ENCODE measurements around the gene CETP. TPM values are rescaled to one million over a fixed set of nuclear protein-coding genes. Genes with fewer than 3 reads are reported as not detected.
A peak's percentile ranks its signal among the peaks of the same experiment; 100 is the strongest.
"Not testable (repeated sequence)": the region's sequence is repeated elsewhere in the genome, so short reads cannot be mapped to it uniquely, and the experiment has no call there.

The CETP gene
- total RNA-seq, 1 donor from 2014 or later: not detected

DNA sequence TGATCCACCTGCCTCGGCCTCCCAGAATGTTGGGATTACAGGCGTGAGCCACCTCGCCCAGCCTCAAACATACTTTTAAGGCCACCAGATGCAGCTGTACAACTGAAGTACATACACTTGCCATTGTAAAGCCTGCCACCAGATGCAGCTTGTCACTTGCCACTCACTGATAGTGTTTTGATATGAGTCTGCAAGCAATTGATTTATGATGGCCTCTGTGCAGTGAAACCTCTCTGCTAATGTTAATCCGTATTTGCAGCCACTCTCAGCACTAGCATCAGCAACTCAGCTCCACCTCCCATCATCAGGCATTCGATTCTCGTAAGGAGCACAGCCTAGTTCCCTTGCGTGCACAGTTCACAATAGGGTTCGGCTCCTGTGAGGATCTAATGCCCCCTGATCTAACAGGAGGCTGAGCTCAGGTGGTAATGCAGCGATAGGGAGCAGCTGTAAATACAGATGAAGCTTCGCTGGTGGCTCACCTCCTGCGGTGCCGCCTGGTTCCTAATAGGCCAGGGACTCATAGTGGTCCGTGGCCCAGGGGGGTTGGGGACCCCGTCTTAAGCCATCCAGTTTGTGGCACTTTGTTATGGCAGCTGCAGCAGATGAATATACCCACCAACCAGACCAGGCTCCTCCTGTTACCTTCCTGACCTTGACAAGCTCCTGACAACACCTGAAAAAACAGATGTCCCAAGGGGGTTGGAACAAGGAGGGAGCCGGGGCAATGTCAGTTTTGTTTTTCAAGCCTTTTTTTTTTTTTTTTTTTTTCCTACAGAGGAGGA, 31.1 kb upstream of the CETP start:
- H3K36me3 Mint-ChIP-seq (ENCODE audit: low read depth): peaks cover 33% of the 10 kb centered on the region
- intact Hi-C loops (cut with micrococcal nuclease): loop anchor here (5.0 to 10.0 kb wide), 3 partner anchors 198 to 674 kb away; partner anchors contain the start of genes NUDT21, NUP93 and OGFOD1
- peak overlapping the region; percentile 96 for H3K4me3 Mint-ChIP-seq
- no peaks in the 10 kb centered on the region for H3K9me3 Mint-ChIP-seq
- peak overlapping the region; percentile 97 for H3K27ac Mint-ChIP-seq
- no peaks in the 10 kb centered on the region for H3K27me3 Mint-ChIP-seq
- DNase-seq: no peak
- H3K4me1 Mint-ChIP-seq: peaks cover 25% of the 10 kb centered on the region

DNA sequence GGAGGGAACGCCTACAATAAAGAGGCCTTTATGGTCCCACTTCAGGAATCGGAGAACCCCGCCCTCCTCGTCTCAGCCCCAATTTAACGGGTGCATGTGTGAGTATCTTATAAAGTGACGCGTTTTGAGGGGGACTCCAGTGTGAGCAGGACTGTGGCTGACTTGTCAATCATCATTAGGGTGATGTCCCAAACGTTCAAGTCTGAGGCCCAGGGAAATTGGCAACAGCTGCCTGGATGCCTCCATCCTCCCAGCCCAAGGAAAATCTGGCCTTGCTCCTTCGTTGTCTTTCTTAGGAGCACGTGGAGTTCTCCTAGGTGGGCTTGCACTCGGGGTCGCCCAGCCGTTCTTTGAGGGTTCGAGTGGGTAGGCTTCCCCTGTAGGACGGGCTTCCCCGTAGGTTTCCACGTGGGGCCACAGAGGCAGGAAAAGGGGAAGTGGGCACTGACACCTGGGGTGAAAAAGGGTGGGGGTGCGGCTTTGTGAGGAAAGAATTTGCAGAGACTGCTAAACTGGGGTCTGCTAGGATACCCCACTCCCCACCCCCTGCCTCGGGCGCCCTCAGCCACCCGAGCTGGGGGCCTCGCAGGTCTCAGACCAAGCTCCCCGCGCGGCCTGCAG, 30.4 kb upstream of the CETP start:
- Mint-ChIP-seq H3K9me3 (no peaks in the 10 kb centered on the region), H3K4me1 (peaks cover 30% of the 10 kb centered on the region), H3K27ac (peak overlapping the region; percentile 97), H3K36me3 (ENCODE audit: low read depth) (peaks cover 39% of the 10 kb centered on the region), H3K4me3 (peak overlapping the region; percentile 96), H3K27me3 (no peaks in the 10 kb centered on the region)
- no peak for DNase-seq
- intact Hi-C loops (cut with micrococcal nuclease): loop anchor here (5.0 to 10.0 kb wide), 3 partner anchors 199 to 673 kb away; partner anchors contain the start of genes NUDT21, NUP93 and OGFOD1

GRCh38 chr16:56931892-56932720, 29.6 kb upstream of the CETP start, which contains the start of gene HERPUD1:
HERPUD1 (plus strand) TSS chr16:56932142; CDS start chr16:56932245, 103 bp downstream.
- H3K27ac Mint-ChIP-seq: peak within 1 kb of the TSS; percentile 97
- no peaks in the 10 kb centered on the region for H3K9me3 Mint-ChIP-seq
- peaks cover 35% of the 10 kb centered on the region for H3K4me1 Mint-ChIP-seq
- intact Hi-C loops (cut with micrococcal nuclease): loop anchor here (2.0 to 10.0 kb wide), 6 partner anchors 15 to 673 kb away; partner anchors contain the start of genes NUDT21, NUP93 and OGFOD1
- no peaks in the 10 kb centered on the region for H3K27me3 Mint-ChIP-seq
- peaks cover 46% of the 10 kb centered on the region for H3K36me3 Mint-ChIP-seq (ENCODE audit: low read depth)
- peak within 1 kb of the TSS; percentile 96 for H3K4me3 Mint-ChIP-seq
- DNase-seq: peak; percentile 100

GRCh38 chr16:56932721-56933619, 28.8 kb upstream of the CETP start:
- DNase-seq: peak; percentile 86
- Mint-ChIP-seq H3K4me1 (peaks cover 42% of the 10 kb centered on the region), H3K9me3 (no peaks in the 10 kb centered on the region), H3K36me3 (ENCODE audit: low read depth) (peaks cover 54% of the 10 kb centered on the region), H3K27ac (peak overlapping the region; percentile 97), H3K27me3 (no peaks in the 10 kb centered on the region), H3K4me3 (peak overlapping the region; percentile 96)
- intact Hi-C loops (cut with micrococcal nuclease): loop anchor here (2.0 to 10.0 kb wide), 6 partner anchors 16 to 672 kb away; partner anchors contain the start of genes NUDT21, NUP93 and OGFOD1

DNA sequence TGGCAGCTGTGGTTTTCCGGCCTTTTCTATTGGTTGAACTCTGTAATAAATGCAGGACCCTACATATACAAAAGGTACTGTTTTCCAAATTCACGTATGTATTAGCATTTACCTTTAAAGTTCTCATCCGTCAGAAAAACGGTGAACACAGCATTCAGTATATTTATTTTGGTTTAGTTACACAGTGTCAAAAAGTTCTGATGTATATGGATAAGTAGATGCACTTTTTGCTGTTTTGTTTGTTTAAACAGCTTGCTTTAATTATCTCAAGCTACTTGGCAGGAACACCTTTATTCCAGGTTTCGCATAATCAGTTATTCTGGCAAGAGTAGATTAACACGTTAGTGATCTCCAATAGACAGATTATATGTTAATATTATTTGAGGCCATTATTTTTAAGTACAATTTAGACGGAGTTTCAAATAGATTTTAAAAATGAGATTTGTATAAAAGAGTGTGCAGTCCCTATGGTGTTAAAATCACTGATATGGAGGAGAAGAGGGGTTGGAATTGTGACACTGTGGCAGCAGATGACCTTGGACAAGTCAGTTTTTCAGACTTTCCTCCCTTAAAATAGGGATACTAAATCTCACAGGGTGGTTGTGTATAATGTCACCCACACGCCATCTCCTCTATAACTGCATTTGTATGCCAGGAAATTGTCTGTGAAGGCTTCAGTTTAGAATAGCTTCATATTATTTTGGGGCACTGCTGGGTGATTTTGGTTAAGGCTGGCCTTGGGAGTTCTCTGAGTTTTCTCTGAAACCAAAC, 27.7 kb upstream of the CETP start:
- DNase-seq: peak; percentile 64
- peaks cover 52% of the 10 kb centered on the region for H3K4me1 Mint-ChIP-seq
- H3K27me3 Mint-ChIP-seq: no peaks in the 10 kb centered on the region
- H3K27ac Mint-ChIP-seq: peak overlapping the region; percentile 80
- no peaks in the 10 kb centered on the region for H3K9me3 Mint-ChIP-seq
- peak overlapping the region; percentile 96 for H3K4me3 Mint-ChIP-seq
- intact Hi-C loops (cut with micrococcal nuclease): loop anchor here (2.0 to 10.0 kb wide), 6 partner anchors 17 to 671 kb away; partner anchors contain the start of genes NUDT21, NUP93 and OGFOD1
- H3K36me3 Mint-ChIP-seq (ENCODE audit: low read depth): peaks cover 64% of the 10 kb centered on the region

DNA sequence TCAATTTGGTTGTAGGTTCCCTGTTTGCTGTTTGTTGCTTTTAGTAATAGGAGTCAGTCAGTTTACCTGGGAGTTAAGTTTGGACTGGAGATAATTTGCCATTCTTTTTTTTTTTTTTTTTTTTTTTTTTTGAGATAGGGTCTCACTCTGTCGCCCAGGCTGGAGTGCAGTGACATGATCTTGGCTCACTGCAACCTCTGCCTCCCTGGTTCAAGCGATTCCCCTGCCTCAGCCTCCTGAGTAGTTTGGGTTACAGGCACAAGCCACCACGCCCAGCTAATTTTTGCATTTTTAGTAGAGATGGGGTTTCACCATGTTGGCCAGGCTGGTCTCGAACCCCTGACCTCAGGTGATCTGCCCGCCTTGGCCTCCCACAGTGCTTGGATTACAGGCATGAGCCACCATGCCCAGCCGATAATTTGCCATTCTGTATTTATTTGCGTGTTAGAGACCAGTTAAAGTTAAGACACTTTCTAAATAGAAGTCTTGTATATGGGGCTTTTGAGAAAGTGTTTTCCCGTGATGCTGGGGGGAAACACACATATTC, 27.1 kb upstream of the CETP start:
- intact Hi-C loops (cut with micrococcal nuclease): loop anchor here (1.0 to 10.0 kb wide), 5 partner anchors 11 to 670 kb away; partner anchors contain the start of genes NUDT21, NUP93 and OGFOD1
- H3K9me3 Mint-ChIP-seq, DNase-seq, H3K27me3 Mint-ChIP-seq: not testable (repeated sequence)
- Mint-ChIP-seq H3K36me3 (ENCODE audit: low read depth) (peaks cover 71% of the 10 kb centered on the region), H3K4me3 (peak overlapping the region; percentile 96), H3K4me1 (peaks cover 58% of the 10 kb centered on the region), H3K27ac (peak overlapping the region; percentile 80)

GRCh38 chr16:56935201-56935600, 26.5 kb upstream of the CETP start:
- no peaks in the 10 kb centered on the region for H3K9me3 Mint-ChIP-seq
- H3K27ac Mint-ChIP-seq: peak overlapping the region; percentile 4
- DNase-seq: no peak
- H3K27me3 Mint-ChIP-seq: no peaks in the 10 kb centered on the region
- H3K4me1 Mint-ChIP-seq: peaks cover 63% of the 10 kb centered on the region
- H3K4me3 Mint-ChIP-seq: peak overlapping the region; percentile 96
- intact Hi-C loops (cut with micrococcal nuclease): loop anchor here (1.0 to 10.0 kb wide), 3 partner anchors 10 to 670 kb away; no protein-coding TSS in a partner anchor
- peaks cover 76% of the 10 kb centered on the region for H3K36me3 Mint-ChIP-seq (ENCODE audit: low read depth)

DNA sequence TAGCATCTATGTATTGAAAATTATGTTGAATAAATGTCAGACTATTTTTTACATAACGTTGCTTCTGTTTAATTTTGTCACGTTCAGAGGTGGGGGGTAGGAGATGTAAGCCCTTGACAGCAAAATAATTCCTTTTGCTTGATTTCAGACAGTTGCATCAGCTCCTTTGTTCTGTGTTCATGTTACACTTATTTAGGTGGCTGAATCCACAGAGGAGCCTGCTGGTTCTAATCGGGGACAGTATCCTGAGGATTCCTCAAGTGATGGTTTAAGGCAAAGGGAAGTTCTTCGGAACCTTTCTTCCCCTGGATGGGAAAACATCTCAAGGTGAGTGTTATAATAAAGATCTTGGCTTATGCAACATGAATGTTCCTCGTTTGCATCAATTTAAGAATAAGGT, 25.3 kb upstream of the CETP start:
- H3K36me3 Mint-ChIP-seq (ENCODE audit: low read depth): peaks cover 86% of the 10 kb centered on the region
- H3K4me1 Mint-ChIP-seq: peaks cover 62% of the 10 kb centered on the region
- no peak overlapping the region for H3K27ac Mint-ChIP-seq
- no peak for DNase-seq
- no peaks in the 10 kb centered on the region for H3K27me3 Mint-ChIP-seq
- no peaks in the 10 kb centered on the region for H3K9me3 Mint-ChIP-seq
- intact Hi-C loops (cut with micrococcal nuclease): loop anchor here (5.0 to 10.0 kb wide), 2 partner anchors 324 to 668 kb away; no protein-coding TSS in a partner anchor
- H3K4me3 Mint-ChIP-seq: peak overlapping the region; percentile 67

- Mint-ChIP-seq H3K36me3 (ENCODE audit: low read depth) (peaks cover 88% of the 10 kb centered on the region), H3K9me3 (no peaks in the 10 kb centered on the region), H3K4me3 (peak overlapping the region; percentile 56), H3K27me3 (no peaks in the 10 kb centered on the region), H3K27ac (peak overlapping the region; percentile 66), H3K4me1 (peaks cover 65% of the 10 kb centered on the region)
- intact Hi-C loops (cut with micrococcal nuclease): loop anchor here (5.0 to 10.0 kb wide), 2 partner anchors 325 to 668 kb away; no protein-coding TSS in a partner anchor
- no peak for DNase-seq
These were observed 24.8 kb upstream of the CETP start for GRCh38 chr16:56936950-56937349.

DNA sequence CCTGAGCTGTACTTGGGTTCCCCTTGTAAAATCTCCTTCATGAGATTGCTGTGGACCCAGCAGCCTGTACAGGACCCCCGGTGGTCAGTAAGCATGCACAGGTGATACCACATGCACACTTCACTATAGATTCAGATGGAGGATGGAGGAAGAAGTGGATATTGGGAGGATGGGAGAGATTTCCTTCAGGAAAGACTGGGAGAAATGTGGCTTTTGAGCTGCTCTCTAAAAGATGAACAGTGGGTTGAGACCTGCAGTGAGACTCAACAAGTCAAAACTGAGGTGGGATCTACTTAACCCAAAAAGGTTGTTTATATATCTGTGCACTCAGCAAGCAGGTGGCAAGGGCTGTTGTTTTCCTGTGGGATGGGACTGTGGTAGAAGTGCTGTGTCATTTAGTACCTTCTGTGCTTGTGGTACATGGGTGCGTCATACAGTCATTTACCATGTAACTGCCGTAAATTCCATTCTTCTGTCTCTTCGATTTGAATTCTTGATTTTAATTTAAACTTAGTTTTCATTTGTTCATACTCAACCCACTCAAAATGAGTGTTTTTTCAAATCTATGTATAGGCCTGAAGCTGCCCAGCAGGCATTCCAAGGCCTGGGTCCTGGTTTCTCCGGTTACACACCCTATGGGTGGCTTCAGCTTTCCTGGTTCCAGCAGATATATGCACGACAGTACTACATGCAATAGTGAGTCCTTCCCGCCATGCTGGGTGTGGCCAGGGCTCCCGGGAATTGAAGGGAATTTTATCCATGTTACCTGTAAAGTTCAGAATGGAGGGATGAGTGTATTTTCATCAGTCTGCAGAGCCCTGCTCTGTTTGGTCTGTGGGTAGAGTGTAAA, 22.9 kb upstream of the CETP start:
- H3K27ac Mint-ChIP-seq: peak overlapping the region; percentile 94
- H3K36me3 Mint-ChIP-seq (ENCODE audit: low read depth): peaks cover 91% of the 10 kb centered on the region
- peaks cover 78% of the 10 kb centered on the region for H3K4me1 Mint-ChIP-seq
- H3K4me3 Mint-ChIP-seq: peak overlapping the region; percentile 83
- H3K27me3 Mint-ChIP-seq: no peaks in the 10 kb centered on the region
- H3K9me3 Mint-ChIP-seq: no peaks in the 10 kb centered on the region
- DNase-seq: peak; percentile 83
- intact Hi-C loops (cut with micrococcal nuclease): loop anchor here (5.0 to 10.0 kb wide), 2 partner anchors 327 to 666 kb away; no protein-coding TSS in a partner anchor

GRCh38 chr16:56939801-56940200, 21.9 kb upstream of the CETP start:
- no peak for DNase-seq

More at GRCh38 chr16:56939801-56940200, 21.9 kb upstream of the CETP start:
- Mint-ChIP-seq H3K27me3 (no peaks in the 10 kb centered on the region), H3K36me3 (ENCODE audit: low read depth) (peaks cover 92% of the 10 kb centered on the region), H3K4me3 (peak overlapping the region; percentile 83), H3K9me3 (no peaks in the 10 kb centered on the region), H3K27ac (peak overlapping the region; percentile 94), H3K4me1 (peaks cover 76% of the 10 kb centered on the region)
- intact Hi-C loops (cut with micrococcal nuclease): loop anchor here (5.0 to 10.0 kb wide), 2 partner anchors 328 to 665 kb away; no protein-coding TSS in a partner anchor

Data from activated CD4-positive, alpha-beta T cell treated with anti-CD3 and anti-CD28 coated beads, Interleukin-2, amount 10 ng/mL, durations not matched to agents 24 days and 14 days (primary cell).